Measurements from ENCODE around the gene GPER1. TPM values are rescaled to one million over a fixed set of nuclear protein-coding genes. Genes with fewer than 3 reads are reported as not detected.

GPER1 gene
- total RNA-seq, 1 experiment from 2014 or later = 1.2 TPM

DNA sequence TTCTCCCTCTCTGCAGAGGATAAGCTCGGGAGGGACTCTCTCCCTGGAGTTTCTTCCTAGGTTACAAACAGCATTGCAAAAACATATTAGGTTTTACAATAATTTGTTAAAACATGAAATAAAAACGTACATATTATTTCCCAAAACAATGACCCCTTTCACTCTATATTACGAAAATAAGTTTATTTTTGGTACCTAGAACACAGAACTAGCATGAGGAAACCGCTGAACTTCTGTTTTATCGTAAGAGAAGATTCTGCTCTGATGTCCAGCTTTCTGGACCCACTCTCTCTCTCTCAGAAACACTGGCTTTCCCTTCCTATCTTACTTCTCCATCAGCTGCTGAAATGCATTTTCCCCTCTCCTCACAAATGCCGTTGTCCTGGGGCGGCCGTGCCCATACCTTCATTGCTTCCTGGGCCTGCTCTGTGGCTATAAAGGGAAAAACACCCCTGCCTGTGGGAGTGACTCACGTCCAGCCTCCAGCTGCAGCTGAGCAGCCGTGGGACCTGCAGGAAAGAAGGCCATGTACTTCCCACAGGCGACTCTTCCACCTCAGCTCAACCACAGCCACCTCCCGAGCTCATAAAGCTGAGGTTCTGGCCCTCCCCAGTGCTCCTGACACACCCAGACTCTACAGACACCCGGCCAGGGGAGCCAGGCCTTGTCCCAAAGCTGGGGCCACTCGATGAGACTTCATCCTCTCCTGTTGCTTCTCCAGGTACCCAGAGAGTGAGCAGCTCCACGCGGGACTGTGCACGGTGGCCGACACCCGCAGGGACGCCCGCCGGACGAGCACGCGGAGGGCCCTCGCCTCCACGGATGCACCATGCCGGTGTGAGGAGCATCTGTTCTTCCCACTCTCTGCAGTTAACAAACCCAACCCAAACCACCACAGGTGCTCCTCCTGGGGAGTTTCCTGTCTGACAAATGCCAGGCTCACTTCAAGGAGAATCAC is 3.1 kb downstream of the GPER1 start:
- Histone ChIP-seq H3K4me3 (replicated peaks in 1 of 2; ENCODE audit: low read depth in 1 of 2, low read length in 2 of 2) (no peak overlapping the region), H3K9me3 (ENCODE audit: control insufficient read depth in 1 of 2, insufficient read depth in 1 of 2, low read depth in 1 of 2, low read length in 2 of 2) (no peaks in the 10 kb centered on the region), H3K9ac (ENCODE audit: low read length) (no peak overlapping the region), H4K20me1 (ENCODE audit: insufficient read depth) (no peaks in the 10 kb centered on the region; the same call in 1 of the 2 replicates), H3K79me2 (ENCODE audit: insufficient read depth, low read length) (peaks cover 9% of the 10 kb centered on the region), H3K4me2 (ENCODE audit: low read length) (no peak overlapping the region), H3K27me3 (ENCODE audit: insufficient read depth, low read length) (no peaks in the 10 kb centered on the region), H2AFZ (ENCODE audit: low read depth, low read length, poor library complexity, severe bottlenecking) (no peak overlapping the region), H3K9me2 (ENCODE audit: insufficient read depth) (no peaks in the 10 kb centered on the region), H3K4me1 (ENCODE audit: control insufficient read depth in 1 of 2, insufficient read depth in 2 of 2, low read length in 2 of 2) (peaks cover 26 to 33% of the 10 kb centered on the region in 2 experiments), H3K36me3 (ENCODE audit: control insufficient read depth in 1 of 2, insufficient read depth in 2 of 2, low read length in 2 of 2) (no peaks in the 10 kb centered on the region), H3K27ac (ENCODE audit: low read depth, low read length) (no peak overlapping the region)
- DNase-seq (ENCODE audit: low read depth, low spot score) (no peak), ATAC-seq (no peak)
- BruUV-seq (replicated peaks) = no TSS peak
- intact Hi-C loops (cut with micrococcal nuclease) = no loop called here
- ChIA-PET POLR2A (no interaction called here), RAD21 (ENCODE audit: low non-redundant PET in 1 of 2, low total read pairs in 2 of 2, uncharacterized antibody in 2 of 2, unreplicated experiment in 2 of 2) (no interaction called here), CTCF (no interaction called here)
- TF ChIP-seq TCF7L2 (IDR thresholded peaks at IDR 0.05; ENCODE audit: borderline replicate concordance, extremely low read depth, insufficient read depth, insufficient read length) (no peak), FOSL1 (IDR thresholded peaks at IDR 0.05; ENCODE audit: low read depth) (no peak), RAD21 (IDR thresholded peaks at IDR 0.05; ENCODE audit: low read depth) (no peak), POLR2A (IDR thresholded peaks at IDR 0.05; ENCODE audit: borderline replicate concordance, extremely low read depth, insufficient read depth, insufficient read length) (no peak), SP1 (IDR thresholded peaks at IDR 0.05; ENCODE audit: low read depth) (no peak), SIN3A (IDR thresholded peaks at IDR 0.05; ENCODE audit: low read depth) (no peak), ZNF274 (IDR thresholded peaks at IDR 0.05; ENCODE audit: low read depth, low read length) (no peak), POLR2AphosphoS5 (IDR thresholded peaks at IDR 0.05; ENCODE audit: low read depth, low read length) (no peak), YY1 (IDR thresholded peaks at IDR 0.05; ENCODE audit: extremely low read depth, insufficient replicate concordance, low read depth, low read length) (no peak), CBX3 (IDR thresholded peaks at IDR 0.05; ENCODE audit: low read depth) (no peak), ELF1 (IDR thresholded peaks at IDR 0.05; ENCODE audit: borderline replicate concordance, low read depth) (no peak), ZFX (IDR thresholded peaks at IDR 0.05) (no peak), EGR1 (IDR thresholded peaks at IDR 0.05; ENCODE audit: low read depth) (no peak), SRF (IDR thresholded peaks at IDR 0.05; ENCODE audit: low read depth) (no peak), CEBPB (IDR thresholded peaks at IDR 0.05; ENCODE audit: low read depth) (no peak)
- TF ChIP-seq, protein P1, sequence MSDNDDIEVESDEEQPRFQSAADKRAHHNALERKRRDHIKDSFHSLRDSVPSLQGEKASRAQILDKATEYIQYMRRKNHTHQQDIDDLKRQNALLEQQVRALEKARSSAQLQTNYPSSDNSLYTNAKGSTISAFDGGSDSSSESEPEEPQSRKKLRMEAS (IDR thresholded peaks at IDR 0.05) = no peak
- TF ChIP-seq, protein P2, sequence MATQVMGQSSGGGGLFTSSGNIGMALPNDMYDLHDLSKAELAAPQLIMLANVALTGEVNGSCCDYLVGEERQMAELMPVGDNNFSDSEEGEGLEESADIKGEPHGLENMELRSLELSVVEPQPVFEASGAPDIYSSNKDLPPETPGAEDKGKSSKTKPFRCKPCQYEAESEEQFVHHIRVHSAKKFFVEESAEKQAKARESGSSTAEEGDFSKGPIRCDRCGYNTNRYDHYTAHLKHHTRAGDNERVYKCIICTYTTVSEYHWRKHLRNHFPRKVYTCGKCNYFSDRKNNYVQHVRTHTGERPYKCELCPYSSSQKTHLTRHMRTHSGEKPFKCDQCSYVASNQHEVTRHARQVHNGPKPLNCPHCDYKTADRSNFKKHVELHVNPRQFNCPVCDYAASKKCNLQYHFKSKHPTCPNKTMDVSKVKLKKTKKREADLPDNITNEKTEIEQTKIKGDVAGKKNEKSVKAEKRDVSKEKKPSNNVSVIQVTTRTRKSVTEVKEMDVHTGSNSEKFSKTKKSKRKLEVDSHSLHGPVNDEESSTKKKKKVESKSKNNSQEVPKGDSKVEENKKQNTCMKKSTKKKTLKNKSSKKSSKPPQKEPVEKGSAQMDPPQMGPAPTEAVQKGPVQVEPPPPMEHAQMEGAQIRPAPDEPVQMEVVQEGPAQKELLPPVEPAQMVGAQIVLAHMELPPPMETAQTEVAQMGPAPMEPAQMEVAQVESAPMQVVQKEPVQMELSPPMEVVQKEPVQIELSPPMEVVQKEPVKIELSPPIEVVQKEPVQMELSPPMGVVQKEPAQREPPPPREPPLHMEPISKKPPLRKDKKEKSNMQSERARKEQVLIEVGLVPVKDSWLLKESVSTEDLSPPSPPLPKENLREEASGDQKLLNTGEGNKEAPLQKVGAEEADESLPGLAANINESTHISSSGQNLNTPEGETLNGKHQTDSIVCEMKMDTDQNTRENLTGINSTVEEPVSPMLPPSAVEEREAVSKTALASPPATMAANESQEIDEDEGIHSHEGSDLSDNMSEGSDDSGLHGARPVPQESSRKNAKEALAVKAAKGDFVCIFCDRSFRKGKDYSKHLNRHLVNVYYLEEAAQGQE (IDR thresholded peaks at IDR 0.05; ENCODE audit: low read depth) = no peak
- TF ChIP-seq, protein P3, sequence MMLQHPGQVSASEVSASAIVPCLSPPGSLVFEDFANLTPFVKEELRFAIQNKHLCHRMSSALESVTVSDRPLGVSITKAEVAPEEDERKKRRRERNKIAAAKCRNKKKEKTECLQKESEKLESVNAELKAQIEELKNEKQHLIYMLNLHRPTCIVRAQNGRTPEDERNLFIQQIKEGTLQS (IDR thresholded peaks at IDR 0.05) = no peak
- TF ChIP-seq, protein P4, sequence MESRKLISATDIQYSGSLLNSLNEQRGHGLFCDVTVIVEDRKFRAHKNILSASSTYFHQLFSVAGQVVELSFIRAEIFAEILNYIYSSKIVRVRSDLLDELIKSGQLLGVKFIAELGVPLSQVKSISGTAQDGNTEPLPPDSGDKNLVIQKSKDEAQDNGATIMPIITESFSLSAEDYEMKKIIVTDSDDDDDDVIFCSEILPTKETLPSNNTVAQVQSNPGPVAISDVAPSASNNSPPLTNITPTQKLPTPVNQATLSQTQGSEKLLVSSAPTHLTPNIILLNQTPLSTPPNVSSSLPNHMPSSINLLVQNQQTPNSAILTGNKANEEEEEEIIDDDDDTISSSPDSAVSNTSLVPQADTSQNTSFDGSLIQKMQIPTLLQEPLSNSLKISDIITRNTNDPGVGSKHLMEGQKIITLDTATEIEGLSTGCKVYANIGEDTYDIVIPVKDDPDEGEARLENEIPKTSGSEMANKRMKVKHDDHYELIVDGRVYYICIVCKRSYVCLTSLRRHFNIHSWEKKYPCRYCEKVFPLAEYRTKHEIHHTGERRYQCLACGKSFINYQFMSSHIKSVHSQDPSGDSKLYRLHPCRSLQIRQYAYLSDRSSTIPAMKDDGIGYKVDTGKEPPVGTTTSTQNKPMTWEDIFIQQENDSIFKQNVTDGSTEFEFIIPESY (IDR thresholded peaks at IDR 0.05; ENCODE audit: extremely low read depth, insufficient replicate concordance, low read length) = no peak
